ENCODE results near the gene MSI2.

MSI2 gene

GRCh38 chr17:57553991-57554825 lies 297.9 kb downstream of the MSI2 start:
- FAIRE-seq (no peak), DNase-seq (ENCODE audit: insufficient read length) (no peak)

GRCh38 chr17:57554826-57555635 lies 298.7 kb downstream of the MSI2 start:
- FAIRE-seq = no peak
- DNase-seq (ENCODE audit: insufficient read length) = no peak
- TF ChIP-seq TAF1 (IDR thresholded peaks at IDR 0.05; ENCODE audit: borderline replicate concordance, low read depth, low read length) = no peak
- no peak for TF ChIP-seq POLR2AphosphoS5 (IDR thresholded peaks at IDR 0.05; ENCODE audit: low read depth, low read length)
- no peak for TF ChIP-seq POLR2A (IDR thresholded peaks at IDR 0.05; ENCODE audit: low read depth, low read length)

More at GRCh38 chr17:57553991-57554825, 297.9 kb downstream of the MSI2 start:
- no peak for TF ChIP-seq TAF1 (IDR thresholded peaks at IDR 0.05; ENCODE audit: borderline replicate concordance, low read depth, low read length)
- no peak for TF ChIP-seq POLR2AphosphoS5 (IDR thresholded peaks at IDR 0.05; ENCODE audit: low read depth, low read length)
- no peak for TF ChIP-seq POLR2A (IDR thresholded peaks at IDR 0.05; ENCODE audit: low read depth, low read length)

- no peak for FAIRE-seq
- DNase-seq (ENCODE audit: insufficient read length) = no peak
- TF ChIP-seq POLR2A (IDR thresholded peaks at IDR 0.05; ENCODE audit: low read depth, low read length) (no peak), TAF1 (IDR thresholded peaks at IDR 0.05; ENCODE audit: borderline replicate concordance, low read depth, low read length) (no peak), POLR2AphosphoS5 (IDR thresholded peaks at IDR 0.05; ENCODE audit: low read depth, low read length) (no peak)
These were observed 299.4 kb downstream of the MSI2 start for GRCh38 chr17:57555636-57556175.

GRCh38 chr17:57556320-57556719 lies 300.0 kb downstream of the MSI2 start:
- TF ChIP-seq POLR2AphosphoS5 (IDR thresholded peaks at IDR 0.05; ENCODE audit: low read depth, low read length) (no peak), TAF1 (IDR thresholded peaks at IDR 0.05; ENCODE audit: borderline replicate concordance, low read depth, low read length) (no peak)
- FAIRE-seq = no peak
- DNase-seq (ENCODE audit: insufficient read length) = no peak

- DNase-seq (ENCODE audit: insufficient read length) = no peak
- no peak for TF ChIP-seq POLR2AphosphoS5 (IDR thresholded peaks at IDR 0.05; ENCODE audit: low read depth, low read length)
- TF ChIP-seq TAF1 (IDR thresholded peaks at IDR 0.05; ENCODE audit: borderline replicate concordance, low read depth, low read length) = no peak
- TF ChIP-seq POLR2A (IDR thresholded peaks at IDR 0.05; ENCODE audit: low read depth, low read length) = no peak
- no peak for FAIRE-seq
These were observed 300.7 kb downstream of the MSI2 start for GRCh38 chr17:57556977-57557376.

- FAIRE-seq (no peak), DNase-seq (ENCODE audit: insufficient read length) (no peak)
- no peak for TF ChIP-seq POLR2A (IDR thresholded peaks at IDR 0.05; ENCODE audit: low read depth, low read length)
- TF ChIP-seq TAF1 (IDR thresholded peaks at IDR 0.05; ENCODE audit: borderline replicate concordance, low read depth, low read length) = no peak
- TF ChIP-seq POLR2AphosphoS5 (IDR thresholded peaks at IDR 0.05; ENCODE audit: low read depth, low read length) = no peak
These were observed 301.1 kb downstream of the MSI2 start for GRCh38 chr17:57557416-57557815.

- no peak for DNase-seq (ENCODE audit: insufficient read length)
These were observed 301.7 kb downstream of the MSI2 start for GRCh38 chr17:57557834-57558681.

GRCh38 chr17:57559226-57559625 lies 302.9 kb downstream of the MSI2 start:
- TF ChIP-seq POLR2A (IDR thresholded peaks at IDR 0.05; ENCODE audit: low read depth, low read length) = no peak
- TF ChIP-seq POLR2AphosphoS5 (IDR thresholded peaks at IDR 0.05; ENCODE audit: low read depth, low read length) = no peak
- no peak for TF ChIP-seq TAF1 (IDR thresholded peaks at IDR 0.05; ENCODE audit: borderline replicate concordance, low read depth, low read length)
- FAIRE-seq (no peak), DNase-seq (ENCODE audit: insufficient read length) (no peak)

More at GRCh38 chr17:57557834-57558681, 301.7 kb downstream of the MSI2 start:
- TF ChIP-seq POLR2A (IDR thresholded peaks at IDR 0.05; ENCODE audit: low read depth, low read length) = no peak
- TF ChIP-seq TAF1 (IDR thresholded peaks at IDR 0.05; ENCODE audit: borderline replicate concordance, low read depth, low read length) = no peak
- TF ChIP-seq POLR2AphosphoS5 (IDR thresholded peaks at IDR 0.05; ENCODE audit: low read depth, low read length) = no peak
- FAIRE-seq = no peak

- no peak for DNase-seq (ENCODE audit: insufficient read length)
- FAIRE-seq = no peak
- TF ChIP-seq TAF1 (IDR thresholded peaks at IDR 0.05; ENCODE audit: borderline replicate concordance, low read depth, low read length) (no peak), POLR2AphosphoS5 (IDR thresholded peaks at IDR 0.05; ENCODE audit: low read depth, low read length) (no peak), POLR2A (IDR thresholded peaks at IDR 0.05; ENCODE audit: low read depth, low read length) (no peak)
These were observed 303.5 kb downstream of the MSI2 start for GRCh38 chr17:57559634-57560318.

- DNase-seq (ENCODE audit: insufficient read length) (no peak), FAIRE-seq (no peak)
- TF ChIP-seq POLR2AphosphoS5 (IDR thresholded peaks at IDR 0.05; ENCODE audit: low read depth, low read length) (no peak), TAF1 (IDR thresholded peaks at IDR 0.05; ENCODE audit: borderline replicate concordance, low read depth, low read length) (no peak), POLR2A (IDR thresholded peaks at IDR 0.05; ENCODE audit: low read depth, low read length) (no peak)
These were observed 304.0 kb downstream of the MSI2 start for GRCh38 chr17:57560319-57560705.
